Activated B cell treated with CpG ODN at 0.5 μM for 24 hours (primary cell): ENCODE measurements around the gene PIP4K2C. TPM values are rescaled to one million over a fixed set of nuclear protein-coding genes. Genes with fewer than 3 reads are reported as not detected.

Experiments used
- ATAC-seq: fragments of 200-7000 bp; cut with Tn5 transposase; one replicate; pipeline ENCODE4 v1.10.0; 2021; ENCODE audit warnings: low read depth, mild to moderate bottlenecking, moderate library complexity
- CTCF ChIA-PET: fragments of 350-600 bp; sonication (Branson Sonifier 250); formaldehyde crosslinking; loops from one replicate; lab custom pipeline; 2021; ENCODE audit warnings: antibody characterized with exemption; lab: Charles Lee
- POLR2A ChIA-PET: fragments of 350-600 bp; sonication (Branson Sonifier 250); formaldehyde crosslinking; loops from one replicate; lab custom pipeline; 2021; ENCODE audit warnings: antibody characterized with exemption; lab: Charles Lee
- DNase-seq: peaks from one replicate; pipeline ENCODE4 v3.0.0; 2022
- H3K27ac Mint-ChIP-seq: one replicate; pipeline ENCODE4 v1.8.0; 2020; ENCODE audit warnings: mixed read lengths
- H3K27me3 Mint-ChIP-seq: one replicate; pipeline ENCODE4 v1.8.0; 2021; ENCODE audit warnings: mixed read lengths
- H3K36me3 Mint-ChIP-seq: one replicate; pipeline ENCODE4 v1.8.0; 2021; ENCODE audit warnings: low read depth, mixed read lengths
- H3K4me1 Mint-ChIP-seq: one replicate; pipeline ENCODE4 v1.8.0; 2021; ENCODE audit warnings: mixed read lengths
- H3K4me3 Mint-ChIP-seq: one replicate; pipeline ENCODE4 v1.8.0; 2020; ENCODE audit warnings: mild to moderate bottlenecking, mixed read lengths
- H3K9me3 Mint-ChIP-seq: one replicate; pipeline ENCODE4 v1.8.0; 2020; ENCODE audit warnings: mixed read lengths
- CTCF ChIP-seq: fragments of 200-600 bp; IDR thresholded peaks from one replicate; pipeline ENCODE4 v1.8.0; 2022; ENCODE audit warnings: antibody characterized with exemption, mild to moderate bottlenecking
- intact Hi-C: fragments of 100-400 bp; cut with micrococcal nuclease; formaldehyde crosslinking; loops from one replicate; pipeline ENCODE4 v1.15.1; 2024
- total RNA-seq: library from RNA; stranded (reverse); gene quantifications from 2 replicates; pipeline ENCODE4 v1.2.3, GENCODE V29; 2022

PIP4K2C gene
- total RNA-seq: 16.5 and 17.9 TPM in 2 replicates

- no peaks in the 10 kb centered on the region for H3K9me3 Mint-ChIP-seq
- ChIA-PET POLR2A (interaction anchor here (0.7 to 3.4 kb wide), 7 partner anchors 9 to 132 kb away, joined by 3 to 11 read pairs (median 4); partner anchors contain the start of genes DCTN2 and DDIT3), CTCF (interaction anchor here (4.2 kb wide), 1 partner anchor 9 kb away, joined by 21 read pairs; no protein-coding TSS in a partner anchor)
- H3K4me3 Mint-ChIP-seq: peak within 1 kb of the TSS; percentile 88
- ATAC-seq (peak; percentile 96), DNase-seq (peak; percentile 79)
- peaks cover 17% of the 10 kb centered on the region for H3K36me3 Mint-ChIP-seq
- intact Hi-C loops: loop anchor here (1.0 kb wide), 3 partner anchors 8 to 69 kb away; partner anchors contain the start of genes DTX3 and MBD6
- no peak for TF ChIP-seq CTCF
- no peaks in the 10 kb centered on the region for H3K27me3 Mint-ChIP-seq
- H3K27ac Mint-ChIP-seq: peak within 1 kb of the TSS; percentile 68
- H3K4me1 Mint-ChIP-seq: peaks cover 19% of the 10 kb centered on the region
Observed at GRCh38 chr12:57590864-57591781, at the start of gene PIP4K2C. PIP4K2C (plus strand) TSS chr12:57591192; CDS start chr12:57591290, 98 bp downstream.

GRCh38 chr12:57541717-57542116, 49.3 kb upstream of the PIP4K2C start:
- Mint-ChIP-seq H3K9me3 (no peaks in the 10 kb centered on the region), H3K4me3 (no peak overlapping the region), H3K27ac (no peak overlapping the region), H3K4me1 (peaks cover 21% of the 10 kb centered on the region), H3K36me3 (peaks cover 57% of the 10 kb centered on the region), H3K27me3 (no peaks in the 10 kb centered on the region)
- ChIA-PET CTCF (no interaction called here), POLR2A (no interaction called here)
- intact Hi-C loops: no loop called here
- ATAC-seq (no peak), DNase-seq (no peak)
- TF ChIP-seq CTCF: no peak

GRCh38 chr12:57543581-57543980, 47.4 kb upstream of the PIP4K2C start:
- CTCF ChIA-PET: no interaction called here
- no peak for TF ChIP-seq CTCF
- Mint-ChIP-seq H3K27ac (no peak overlapping the region), H3K9me3 (no peaks in the 10 kb centered on the region), H3K27me3 (peaks cover under 1% of the 10 kb centered on the region), H3K4me1 (peaks cover 30% of the 10 kb centered on the region), H3K4me3 (no peak overlapping the region), H3K36me3 (peaks cover 46% of the 10 kb centered on the region)
- POLR2A ChIA-PET: no interaction called here
- no peak for ATAC-seq
- intact Hi-C loops: no loop called here
- no peak for DNase-seq

GRCh38 chr12:57545809-57546437, 45.1 kb upstream of the PIP4K2C start:
- Mint-ChIP-seq H3K27me3 (peaks cover 9% of the 10 kb centered on the region), H3K36me3 (peaks cover 28% of the 10 kb centered on the region), H3K9me3 (no peaks in the 10 kb centered on the region), H3K27ac (peak overlapping the region; percentile 84), H3K4me1 (peaks cover 39% of the 10 kb centered on the region), H3K4me3 (peak overlapping the region; percentile 99)
- ChIA-PET CTCF (interaction anchor here (1.2 kb wide), 1 partner anchor 87 kb away, joined by 3 read pairs; no protein-coding TSS in a partner anchor), POLR2A (interaction anchor here (0.6 to 2.6 kb wide), 9 partner anchors 11 to 87 kb away, joined by 3 to 18 read pairs (median 5); partner anchors contain the start of genes ARHGAP9, DDIT3, GLI1 and MBD6)
- no peak for TF ChIP-seq CTCF
- no peak for DNase-seq
- intact Hi-C loops: no loop called here
- no peak for ATAC-seq
